NAMALWA (cell line): ENCODE data around the gene GLUD2.
"Not testable (repeated sequence)": the region's sequence is repeated elsewhere in the genome, so short reads cannot be mapped to it uniquely, and the experiment has no call there.

Source experiments
- DNase-seq: peaks from one replicate; pipeline ENCODE4 v3.0.0-alpha.2; 2015; ENCODE audit warnings: low spot score

The GLUD2 gene

GRCh38 chrX:121047441-121048419 lies at the start of gene GLUD2:
Gene GLUD2 (plus strand): TSS chrX:121047610. CDS start chrX:121047685, 75 bp downstream.
- not testable (repeated sequence) for DNase-seq

GRCh38 chrX:120999413-120999812 lies 48.0 kb upstream of the GLUD2 start:
- DNase-seq: no peak

- DNase-seq: peak; percentile 38
Measured at GRCh38 chrX:121000589-121000988, 46.8 kb upstream of the GLUD2 start.

GRCh38 chrX:121008920-121009319 lies 38.5 kb upstream of the GLUD2 start:
- DNase-seq: no peak

GRCh38 chrX:121009764-121010163 lies 37.6 kb upstream of the GLUD2 start:
- DNase-seq: no peak

- DNase-seq: no peak
Measured at GRCh38 chrX:121010218-121010617, 37.2 kb upstream of the GLUD2 start.

GRCh38 chrX:121011254-121011653 lies 36.2 kb upstream of the GLUD2 start:
- DNase-seq: no peak

GRCh38 chrX:121013897-121014455 lies 33.4 kb upstream of the GLUD2 start:
- DNase-seq: no peak

- no peak for DNase-seq
Measured at GRCh38 chrX:121014826-121015225, 32.6 kb upstream of the GLUD2 start.

- DNase-seq: no peak
Measured at GRCh38 chrX:121028419-121028818, 19.0 kb upstream of the GLUD2 start.

- no peak for DNase-seq
Measured at GRCh38 chrX:121030083-121030482, 17.3 kb upstream of the GLUD2 start.

- DNase-seq: no peak
Measured at GRCh38 chrX:121032531-121032930, 14.9 kb upstream of the GLUD2 start.

- no peak for DNase-seq
Measured at GRCh38 chrX:121036137-121036536, 11.3 kb upstream of the GLUD2 start.

GRCh38 chrX:121036951-121037350 lies 10.5 kb upstream of the GLUD2 start:
- DNase-seq: no peak

- no peak for DNase-seq
Measured at GRCh38 chrX:121050781-121051180, 3.4 kb downstream of the GLUD2 start.

- DNase-seq: no peak
Measured at GRCh38 chrX:121052122-121052521, 4.7 kb downstream of the GLUD2 start.

- no peak for DNase-seq
Measured at GRCh38 chrX:121062289-121062688, 14.9 kb downstream of the GLUD2 start.

GRCh38 chrX:121064579-121064978 lies 17.2 kb downstream of the GLUD2 start:
- no peak for DNase-seq

GRCh38 chrX:121084247-121084646 lies 36.8 kb downstream of the GLUD2 start:
- DNase-seq: not testable (repeated sequence)

GRCh38 chrX:121084903-121085611 lies 37.6 kb downstream of the GLUD2 start:
- no peak for DNase-seq

GRCh38 chrX:121085612-121086010 lies 38.2 kb downstream of the GLUD2 start:
- no peak for DNase-seq

- no peak for DNase-seq
Measured at GRCh38 chrX:121093011-121093410, 45.6 kb downstream of the GLUD2 start.
